Astrocyte of the spinal cord (primary cell): ENCODE data around the gene TRIO.

Source experiments
- DNase-seq: peaks from one replicate; pipeline ENCODE4 v3.0.0; 2011; ENCODE audit warnings: low read depth, low spot score
- H3K4me3 ChIP-seq: 2 replicates; pipeline ENCODE4 v1.5.1; 2011; ENCODE audit warnings: low read depth, mild to moderate bottlenecking, low read length, moderate library complexity
- CTCF ChIP-seq: IDR thresholded peaks from 2 replicates; pipeline ENCODE4 v1.5.1; 2012; ENCODE audit warnings: low read depth, mild to moderate bottlenecking, low read length, inconsistent platforms
- in situ Hi-C: cut with HindIII; loops from 2 replicates; pipeline ENCODE4 v1.10.0; 2017; ENCODE audit warnings: low sequenced_read_pairs

TRIO gene

DNA sequence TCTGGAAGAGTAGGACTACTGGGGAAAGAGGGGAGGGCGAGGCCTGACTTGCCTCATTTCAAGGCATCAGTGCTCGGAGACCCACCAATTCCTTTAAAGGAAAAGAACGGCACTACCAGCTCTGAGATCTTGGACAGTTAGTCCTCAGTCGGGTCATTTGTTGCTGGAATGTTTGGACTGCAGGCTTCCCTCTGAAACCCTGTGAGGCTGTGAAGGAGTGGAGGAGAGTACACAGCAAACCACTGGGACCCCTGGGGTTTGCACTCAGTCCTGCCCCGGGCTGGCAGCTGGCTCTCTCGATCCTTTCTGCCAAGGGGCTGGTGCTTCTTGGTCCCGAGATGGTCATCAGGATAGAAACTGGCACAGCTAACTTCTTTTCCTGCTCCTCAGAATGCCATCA is 194.5 kb downstream of the TRIO start:
- H3K4me3 ChIP-seq: no peak overlapping the region
- no peak for TF ChIP-seq CTCF
- no peak for DNase-seq
- in situ Hi-C loops: no loop called here

DNA sequence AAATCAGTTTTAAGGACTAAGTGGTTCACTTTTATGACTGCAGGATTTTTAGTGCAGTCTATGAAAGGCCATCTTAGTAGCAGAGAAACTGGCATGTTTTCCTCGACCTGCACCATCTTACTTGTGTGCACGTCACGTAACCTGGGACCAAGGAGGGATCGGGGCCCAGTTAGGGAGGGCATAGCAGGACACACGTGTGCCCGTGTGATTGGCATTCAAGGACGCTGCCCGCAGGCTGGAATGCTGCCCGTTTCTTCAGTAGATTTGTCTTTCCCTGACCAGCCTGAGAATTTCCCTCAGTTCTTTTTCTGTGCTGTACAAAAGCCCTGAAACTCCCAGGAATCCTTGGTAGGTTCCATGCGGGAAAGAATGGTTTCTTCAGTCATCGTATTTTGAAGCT is 196.3 kb downstream of the TRIO start:
- no peak for DNase-seq
- in situ Hi-C loops: no loop called here
- TF ChIP-seq CTCF: no peak
- H3K4me3 ChIP-seq: no peak overlapping the region

GRCh38 chr5:14341571-14342230 is 198.6 kb downstream of the TRIO start:
- no peak for DNase-seq
- TF ChIP-seq CTCF: no peak
- in situ Hi-C loops: no loop called here
- no peak overlapping the region for H3K4me3 ChIP-seq

GRCh38 chr5:14342306-14342705 is 199.2 kb downstream of the TRIO start:
- no peak for DNase-seq
- no peak overlapping the region for H3K4me3 ChIP-seq
- in situ Hi-C loops: no loop called here
- no peak for TF ChIP-seq CTCF

DNA sequence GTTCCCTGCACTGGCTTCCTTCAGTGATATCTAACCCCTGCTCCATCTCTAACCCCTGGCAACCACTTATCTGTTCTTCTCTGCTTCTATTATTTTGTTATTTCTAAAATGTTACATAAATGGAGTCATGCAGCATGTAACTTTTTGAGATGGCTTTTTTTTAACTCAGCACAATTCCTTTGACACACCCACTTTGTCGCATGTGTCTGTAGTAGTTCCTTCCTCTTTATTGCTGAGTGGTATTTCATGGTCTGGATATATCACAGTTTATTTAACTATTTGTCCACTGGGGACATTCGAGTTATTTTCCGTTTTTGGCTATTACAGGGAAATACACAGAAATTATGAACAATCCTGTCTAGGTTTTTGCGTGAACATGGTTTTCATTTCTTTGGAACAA is 200.2 kb downstream of the TRIO start:
- TF ChIP-seq CTCF: no peak
- H3K4me3 ChIP-seq: no peak overlapping the region
- in situ Hi-C loops: no loop called here
- DNase-seq: no peak

DNA sequence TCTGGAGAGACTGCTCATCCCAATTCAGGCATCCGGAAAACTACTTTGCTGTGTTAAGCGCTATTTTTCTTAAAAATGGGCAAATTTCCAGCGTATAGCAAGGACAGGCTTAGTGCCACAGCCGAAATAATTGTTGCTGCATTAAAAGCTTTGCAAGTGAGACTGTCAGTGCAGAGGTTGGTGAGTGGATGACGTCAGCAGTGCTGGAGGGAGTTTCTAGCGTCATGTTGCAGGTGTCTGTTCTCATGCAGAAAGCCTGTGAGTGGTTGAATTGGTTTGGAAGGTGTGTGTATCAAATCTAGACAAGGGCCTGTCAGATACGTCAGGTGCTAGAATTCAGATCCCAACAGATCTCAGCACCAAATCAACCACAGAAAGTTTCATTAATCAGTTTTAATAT is 204.4 kb downstream of the TRIO start:
- no peak for DNase-seq
- no peak overlapping the region for H3K4me3 ChIP-seq
- TF ChIP-seq CTCF: no peak
- in situ Hi-C loops: no loop called here

DNA sequence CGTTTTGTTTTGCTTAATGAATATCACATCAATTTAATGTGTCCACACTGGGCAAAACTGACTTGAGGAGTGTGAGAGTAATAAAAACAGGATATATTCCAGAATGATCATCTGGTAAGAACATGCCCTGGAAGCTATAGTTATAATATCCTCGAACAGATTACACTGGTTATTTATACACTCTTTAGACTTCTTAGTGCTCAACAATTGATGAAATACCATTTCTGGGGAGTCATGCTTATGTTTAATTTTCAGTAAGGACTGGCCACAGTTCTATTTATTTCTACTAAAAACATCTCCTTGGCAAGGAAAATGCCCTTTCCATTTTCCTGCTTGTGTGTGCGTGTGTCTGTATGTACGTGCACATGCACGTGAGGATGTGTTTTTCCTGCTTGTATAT is 205.0 kb downstream of the TRIO start:
- no peak for DNase-seq
- in situ Hi-C loops: no loop called here
- no peak overlapping the region for H3K4me3 ChIP-seq
- TF ChIP-seq CTCF: no peak
